Measurements from ENCODE around the gene RSBN1L. TPM values are rescaled to one million over a fixed set of nuclear protein-coding genes. Genes with fewer than 3 reads are reported as not detected.
"Not testable (repeated sequence)": the region's sequence is repeated elsewhere in the genome, so short reads cannot be mapped to it uniquely, and the experiment has no call there.

RSBN1L gene
- total RNA-seq, 1 experiment from 2014 or later, result 47.3 TPM

- peak in 1 of 2 experiments; percentile 21 for DNase-seq
- Histone ChIP-seq H3K4me3 (peak overlapping the region; percentile 84), H3K27me3 (no peaks in the 10 kb centered on the region), H3K9me3 (replicated peaks) (no peaks in the 10 kb centered on the region), H3K4me1 (peaks cover 8% of the 10 kb centered on the region; the same call in 1 of the 2 replicates), H3K36me3 (peaks cover 7% of the 10 kb centered on the region; the same call in 1 of the 2 replicates), H3K27ac (no peak overlapping the region)
These were observed 2.8 kb downstream of the RSBN1L start for GRCh38 chr7:77699056-77699455.

- DNase-seq, result no peak
- H3K9me3 ChIP-seq (replicated peaks), result no peaks in the 10 kb centered on the region
- H3K4me3 ChIP-seq, result no peak overlapping the region
- H3K36me3 ChIP-seq, result peaks cover 29% of the 10 kb centered on the region
- no peak overlapping the region for H3K27ac ChIP-seq
- H3K27me3 ChIP-seq, result no peaks in the 10 kb centered on the region
- peaks cover 8% of the 10 kb centered on the region; the same call in 1 of the 2 replicates for H3K4me1 ChIP-seq
These were observed 6.3 kb downstream of the RSBN1L start for GRCh38 chr7:77702513-77702912.

- Histone ChIP-seq H3K27me3 (no peaks in the 10 kb centered on the region), H3K27ac (no peak overlapping the region), H3K4me3 (no peak overlapping the region), H3K9me3 (replicated peaks) (no peaks in the 10 kb centered on the region), H3K4me1 (peaks cover 8% of the 10 kb centered on the region; the same call in 1 of the 2 replicates), H3K36me3 (peaks cover 31% of the 10 kb centered on the region)
- no peak for DNase-seq
These were observed 6.8 kb downstream of the RSBN1L start for GRCh38 chr7:77702968-77703472.

GRCh38 chr7:77703669-77704068 is 7.4 kb downstream of the RSBN1L start:
- not testable (repeated sequence) for H3K4me3 ChIP-seq, H3K27ac ChIP-seq

GRCh38 chr7:77707504-77707992 is 11.3 kb downstream of the RSBN1L start:
- no peaks in the 10 kb centered on the region for H3K9me3 ChIP-seq (replicated peaks)
- DNase-seq, result no peak
- no peak overlapping the region for H3K27ac ChIP-seq
- H3K4me1 ChIP-seq, result no peaks in the 10 kb centered on the region
- H3K36me3 ChIP-seq, result peaks cover 43% of the 10 kb centered on the region
- no peak overlapping the region for H3K4me3 ChIP-seq
- H3K27me3 ChIP-seq, result no peaks in the 10 kb centered on the region

More at GRCh38 chr7:77703669-77704068, 7.4 kb downstream of the RSBN1L start:
- peaks cover 33% of the 10 kb centered on the region for H3K36me3 ChIP-seq
- not testable (repeated sequence) for H3K27me3 ChIP-seq; H3K9me3 ChIP-seq (replicated peaks); H3K4me1 ChIP-seq; DNase-seq

GRCh38 chr7:77710067-77710466 is 13.8 kb downstream of the RSBN1L start:
- no peak for DNase-seq
- Histone ChIP-seq H3K27me3 (no peaks in the 10 kb centered on the region), H3K27ac (no peak overlapping the region), H3K36me3 (peaks cover 38% of the 10 kb centered on the region), H3K9me3 (replicated peaks) (no peaks in the 10 kb centered on the region), H3K4me1 (no peaks in the 10 kb centered on the region), H3K4me3 (no peak overlapping the region)

GRCh38 chr7:77710861-77711260 is 14.6 kb downstream of the RSBN1L start:
- no peaks in the 10 kb centered on the region for H3K9me3 ChIP-seq (replicated peaks)
- peaks cover 33% of the 10 kb centered on the region for H3K36me3 ChIP-seq
- no peak for DNase-seq
- no peaks in the 10 kb centered on the region for H3K4me1 ChIP-seq
- H3K27ac ChIP-seq, result no peak overlapping the region
- H3K4me3 ChIP-seq, result no peak overlapping the region
- no peaks in the 10 kb centered on the region for H3K27me3 ChIP-seq

- no peak overlapping the region for H3K4me3 ChIP-seq
- H3K36me3 ChIP-seq, result peaks cover 15% of the 10 kb centered on the region
- DNase-seq, result no peak
- H3K27ac ChIP-seq, result no peak overlapping the region
- no peaks in the 10 kb centered on the region for H3K27me3 ChIP-seq
- H3K4me1 ChIP-seq, result no peaks in the 10 kb centered on the region
- H3K9me3 ChIP-seq (replicated peaks), result no peaks in the 10 kb centered on the region
These were observed 17.9 kb downstream of the RSBN1L start for GRCh38 chr7:77714195-77714594.

- H3K27me3 ChIP-seq, result not testable (repeated sequence)
- DNase-seq, result peak; percentile 23 to 36
These were observed 18.7 kb downstream of the RSBN1L start for GRCh38 chr7:77714931-77715330.

GRCh38 chr7:77716804-77717203 is 20.5 kb downstream of the RSBN1L start:
- H3K36me3 ChIP-seq, result no peaks in the 10 kb centered on the region; the same call in 1 of the 2 replicates
- DNase-seq, result no peak
- no peaks in the 10 kb centered on the region for H3K27me3 ChIP-seq
- H3K27ac ChIP-seq, result no peak overlapping the region
- no peaks in the 10 kb centered on the region for H3K9me3 ChIP-seq (replicated peaks)
- H3K4me1 ChIP-seq, result no peaks in the 10 kb centered on the region
- H3K4me3 ChIP-seq, result no peak overlapping the region

More at GRCh38 chr7:77714931-77715330, 18.7 kb downstream of the RSBN1L start:
- peaks cover 10% of the 10 kb centered on the region for H3K36me3 ChIP-seq
- not testable (repeated sequence) for H3K4me3 ChIP-seq; H3K9me3 ChIP-seq (replicated peaks); H3K27ac ChIP-seq; H3K4me1 ChIP-seq

- H3K9me3 ChIP-seq (replicated peaks); H3K36me3 ChIP-seq; H3K27ac ChIP-seq: not testable (repeated sequence)
These were observed 21.3 kb downstream of the RSBN1L start for GRCh38 chr7:77717566-77717965.

GRCh38 chr7:77727527-77727926 is 31.3 kb downstream of the RSBN1L start:
- DNase-seq, result no peak
- no peaks in the 10 kb centered on the region; the same call in 1 of the 2 replicates for H3K36me3 ChIP-seq
- H3K27ac ChIP-seq, result 0 out of 2 replicates have a peak overlapping the region, but pooled peaks have one; percentile 5
- no peaks in the 10 kb centered on the region for H3K27me3 ChIP-seq
- H3K9me3 ChIP-seq (replicated peaks), result no peaks in the 10 kb centered on the region
- H3K4me1 ChIP-seq, result peaks cover 19% of the 10 kb centered on the region
- no peak overlapping the region for H3K4me3 ChIP-seq

More at GRCh38 chr7:77717566-77717965, 21.3 kb downstream of the RSBN1L start:
- not testable (repeated sequence) for H3K27me3 ChIP-seq, DNase-seq, H3K4me3 ChIP-seq, H3K4me1 ChIP-seq

GRCh38 chr7:77727936-77728701 is 31.9 kb downstream of the RSBN1L start:
- Histone ChIP-seq H3K36me3 (no peaks in the 10 kb centered on the region; the same call in 1 of the 2 replicates), H3K4me3 (no peak overlapping the region)
- peak; percentile 42 to 65 for DNase-seq

GRCh38 chr7:77729574-77730348 is 33.5 kb downstream of the RSBN1L start:
- H3K4me3 ChIP-seq, result no peak overlapping the region
- no peaks in the 10 kb centered on the region for H3K27me3 ChIP-seq
- no peak overlapping the region for H3K27ac ChIP-seq
- no peaks in the 10 kb centered on the region for H3K9me3 ChIP-seq (replicated peaks)
- no peak for DNase-seq
- H3K36me3 ChIP-seq, result no peaks in the 10 kb centered on the region; the same call in 1 of the 2 replicates
- H3K4me1 ChIP-seq, result peaks cover 19% of the 10 kb centered on the region

More at GRCh38 chr7:77727936-77728701, 31.9 kb downstream of the RSBN1L start:
- Histone ChIP-seq H3K9me3 (replicated peaks) (no peaks in the 10 kb centered on the region), H3K4me1 (peaks cover 19% of the 10 kb centered on the region), H3K27ac (0 out of 2 replicates have a peak overlapping the region, but pooled peaks have one; percentile 5), H3K27me3 (no peaks in the 10 kb centered on the region)
